H9 (cell line): ENCODE results near the gene FARP1. TPM values are rescaled to one million over a fixed set of nuclear protein-coding genes. Genes with fewer than 3 reads are reported as not detected.
A peak's percentile ranks its signal among the peaks of the same experiment; 100 is the strongest.

Experiments used
- DNase-seq: peaks from one replicate; pipeline ENCODE4 v3.0.0-alpha.2; 2017
- H2AFZ ChIP-seq: one replicate; pipeline ENCODE4 v1.6.1; 2013; ENCODE audit warnings: mild to moderate bottlenecking, low read length, control low read depth, moderate library complexity
- H2AK5ac ChIP-seq: 2 replicates; pipeline ENCODE4 v1.6.1; 2013; ENCODE audit warnings: low read length, control low read depth, mixed read lengths; ENCODE audit not compliant: insufficient read length
- H2BK120ac ChIP-seq: one replicate; pipeline ENCODE4 v1.6.1; 2013; ENCODE audit warnings: low read depth, mild to moderate bottlenecking, low read length, control low read depth, inconsistent platforms; ENCODE audit not compliant: poor library complexity, severe bottlenecking
- H2BK12ac ChIP-seq: 2 replicates; pipeline ENCODE4 v1.6.1; 2013; ENCODE audit warnings: low read length, control low read depth, mixed read lengths, low read depth; ENCODE audit not compliant: insufficient read length
- H2BK15ac ChIP-seq: 2 replicates; pipeline ENCODE4 v1.6.1; 2013; ENCODE audit warnings: low read depth, low read length, control low read depth
- H2BK20ac ChIP-seq: one replicate; pipeline ENCODE4 v1.6.1; 2013; ENCODE audit warnings: low read depth, mild to moderate bottlenecking, low read length, control low read depth, inconsistent platforms; ENCODE audit not compliant: poor library complexity, severe bottlenecking
- H2BK5ac ChIP-seq: 2 replicates; pipeline ENCODE4 v1.6.1; 2013; ENCODE audit warnings: low read length, control low read depth, mixed read lengths; ENCODE audit not compliant: insufficient read length
- H3K14ac ChIP-seq: 2 replicates; pipeline ENCODE4 v1.6.1; 2013; ENCODE audit warnings: low read length, control low read depth; ENCODE audit not compliant: insufficient read depth
- H3K18ac ChIP-seq: 2 replicates; pipeline ENCODE4 v1.6.1; 2013; ENCODE audit warnings: low read depth, mild to moderate bottlenecking, mixed read lengths, low read length, control low read depth; ENCODE audit not compliant: insufficient read length
- H3K23ac ChIP-seq: 2 replicates; pipeline ENCODE4 v1.6.1; 2013; ENCODE audit warnings: low read length, control low read depth, mixed read lengths, low read depth; ENCODE audit not compliant: insufficient read length
- H3K23me2 ChIP-seq: 2 replicates; pipeline ENCODE4 v1.6.1; 2013; ENCODE audit warnings: low read depth, mild to moderate bottlenecking, mixed read lengths, low read length, control low read depth; ENCODE audit not compliant: insufficient read length, poor library complexity, severe bottlenecking
- H3K27ac ChIP-seq: 2 replicates; pipeline ENCODE4 v1.5.1; 2013; ENCODE audit warnings: low read length, control low read depth, mixed read lengths, low read depth; ENCODE audit not compliant: insufficient read length
- H3K27me3 ChIP-seq: 2 replicates; pipeline ENCODE4 v1.6.1; 2013; ENCODE audit warnings: low read length, control low read depth, inconsistent platforms; ENCODE audit not compliant: insufficient read depth
- H3K4ac ChIP-seq: 2 replicates; pipeline ENCODE4 v1.6.1; 2013; ENCODE audit warnings: low read depth, mild to moderate bottlenecking, control low read depth, inconsistent platforms, low read length, moderate library complexity
- H3K4me1 ChIP-seq: 2 replicates; pipeline ENCODE4 v1.6.1; 2013; ENCODE audit warnings: low read length, control low read depth, inconsistent platforms; ENCODE audit not compliant: insufficient read depth
- H3K4me2 ChIP-seq: 2 replicates; pipeline ENCODE4 v1.6.1; 2013; ENCODE audit warnings: low read length, control low read depth, mixed read lengths; ENCODE audit not compliant: insufficient read length, insufficient read depth
- H3K56ac ChIP-seq: 2 replicates; pipeline ENCODE4 v1.6.1; 2013; ENCODE audit warnings: low read depth, mild to moderate bottlenecking, mixed read lengths, low read length, control low read depth; ENCODE audit not compliant: insufficient read length
- H3K79me1 ChIP-seq: 2 replicates; pipeline ENCODE4 v1.6.1; 2013; ENCODE audit warnings: low read depth, mild to moderate bottlenecking, moderate library complexity, low read length, control low read depth, inconsistent platforms; ENCODE audit not compliant: insufficient read depth, poor library complexity, severe bottlenecking
- H3K79me2 ChIP-seq: 2 replicates; pipeline ENCODE4 v1.6.1; 2013; ENCODE audit warnings: low read length, control low read depth, inconsistent platforms; ENCODE audit not compliant: insufficient read depth
- H3K9ac ChIP-seq: 2 replicates; pipeline ENCODE4 v1.6.1; 2013; ENCODE audit warnings: low read length, control low read depth, mixed read lengths; ENCODE audit not compliant: insufficient read length; ENCODE audit errors: extremely low read depth
- H3K9me3 ChIP-seq: one replicate; pipeline ENCODE4 v1.6.1; 2013; ENCODE audit warnings: low read depth, low read length, inconsistent platforms; ENCODE audit not compliant: control insufficient read depth
- H3T11ph ChIP-seq: one replicate; pipeline ENCODE4 v1.6.1; 2013; ENCODE audit warnings: mild to moderate bottlenecking, low read length, control low read depth, inconsistent platforms
- H4K20me1 ChIP-seq: one replicate; pipeline ENCODE4 v1.6.1; 2013; ENCODE audit not compliant: control insufficient read depth, insufficient read length, insufficient read depth
- H4K5ac ChIP-seq: 2 replicates; pipeline ENCODE4 v1.6.1; 2013; ENCODE audit warnings: low read depth, mild to moderate bottlenecking, mixed read lengths, low read length, control low read depth; ENCODE audit not compliant: insufficient read length
- H4K8ac ChIP-seq: replicated peaks from 2 replicates; pipeline ENCODE4 v1.6.1; 2013; ENCODE audit warnings: low read length, control low read depth, mixed read lengths, low read depth; ENCODE audit not compliant: insufficient read length
- H4K91ac ChIP-seq: 2 replicates; pipeline ENCODE4 v1.6.1; 2013; ENCODE audit warnings: low read depth, mild to moderate bottlenecking, moderate library complexity, mixed read lengths, low read length, control low read depth; ENCODE audit not compliant: insufficient read length
- H3K27ac Mint-ChIP-seq, 3 experiments: 2 replicates in 2 of 3; 3 replicates in 1 of 3; pipeline ENCODE4 v1.8.0; 2020 to 2021; ENCODE audit warnings: mixed read lengths in 3 of 3, mild to moderate bottlenecking in 1 of 3, moderate library complexity in 1 of 3
- H3K27me3 Mint-ChIP-seq: 2 replicates; pipeline ENCODE4 v1.8.0; 2021; ENCODE audit warnings: low read depth, mild to moderate bottlenecking, moderate library complexity, mixed read lengths
- H3K36me3 Mint-ChIP-seq, 3 experiments: 2 replicates in 2 of 3; 3 replicates in 1 of 3; pipeline ENCODE4 v1.8.0; 2020 to 2021; ENCODE audit warnings: low read depth in 3 of 3, mixed read lengths in 3 of 3; ENCODE audit not compliant: insufficient read depth in 1 of 3
- H3K4me1 Mint-ChIP-seq, 2 experiments: 2 replicates each; pipeline ENCODE4 v1.8.0; 2020; ENCODE audit warnings: mixed read lengths in 2 of 2
- H3K4me3 Mint-ChIP-seq, 2 experiments: 2 replicates in 1 of 2; 3 replicates in 1 of 2; pipeline ENCODE4 v1.8.0; 2020 to 2021; ENCODE audit warnings: mild to moderate bottlenecking in 2 of 2, mixed read lengths in 2 of 2, moderate library complexity in 1 of 2
- H3K9me3 Mint-ChIP-seq, 2 experiments: 2 replicates in 1 of 2; 3 replicates in 1 of 2; pipeline ENCODE4 v1.8.0; 2020; ENCODE audit warnings: mild to moderate bottlenecking in 2 of 2, mixed read lengths in 2 of 2, moderate library complexity in 1 of 2
- CTCF ChIP-seq: fragments of 200-600 bp; sonication (generic); conservative IDR thresholded peaks from 3 replicates; pipeline ENCODE4 v1.8.0; 2021; ENCODE audit warnings: antibody characterized with exemption, mild to moderate bottlenecking
- WGBS: extraction: QIAGEN DNeasy Blood & Tissue Kit; methylation state at CpG from one replicate; pipeline ENCODE4 v1.1.7; 2013; ENCODE audit warnings: missing lambda C conversion rate, low lambda C conversion rate, mixed read lengths; ENCODE audit not compliant: insufficient read length; ENCODE audit errors: extremely low coverage; 5-methylcytosine and 5-hydroxymethylcytosine counted together
- total RNA-seq: library from RNA; stranded (reverse); gene quantifications from 2 replicates; pipeline ENCODE4 v1.2.1, GENCODE V29; 2021

The FARP1 gene
- total RNA-seq, 1 experiment from 2014 or later = 95.9 TPM

GRCh38 chr13:98219685-98220084 is 76.8 kb downstream of the FARP1 start:
- Mint-ChIP-seq H3K9me3 (no peaks in the 10 kb centered on the region), H3K27ac (peak overlapping the region in 1 of 3 experiments; percentile 85; a peak in 2 of 7 replicates), H3K4me1 (peaks cover 24 to 29% of the 10 kb centered on the region in 2 experiments), H3K27me3 (no peaks in the 10 kb centered on the region), H3K36me3 (peaks cover 3 to 23% (median 6%) of the 10 kb centered on the region in 3 experiments; a peak in 6 of 7 replicates), H3K4me3 (no peak overlapping the region)
- Histone ChIP-seq H2BK12ac (no peak overlapping the region), H3K4me1 (peaks cover 2% of the 10 kb centered on the region; the same call in 1 of the 2 replicates), H2BK5ac (no peak overlapping the region), H3K56ac (no peak overlapping the region), H3K18ac (no peak overlapping the region), H4K5ac (no peak overlapping the region), H2AK5ac (no peak overlapping the region), H2BK120ac (no peak overlapping the region), H2BK20ac (no peak overlapping the region), H2BK15ac (no peak overlapping the region), H4K91ac (no peak overlapping the region), H3K79me2 (no peaks in the 10 kb centered on the region), H3T11ph (no peak overlapping the region), H4K8ac (no peak overlapping the region), H3K23ac (no peak overlapping the region), H3K9ac (no peak overlapping the region), H3K4ac (no peak overlapping the region), H4K20me1 (no peaks in the 10 kb centered on the region), H3K4me2 (no peak overlapping the region), H3K23me2 (no peaks in the 10 kb centered on the region), H2AFZ (no peak overlapping the region), H3K27me3 (no peaks in the 10 kb centered on the region), H3K27ac (no peak overlapping the region), H3K9me3 (no peaks in the 10 kb centered on the region), H3K79me1 (no peaks in the 10 kb centered on the region), H3K14ac (no peak overlapping the region)
- no peak for DNase-seq
- no peak for TF ChIP-seq CTCF
- WGBS = no CpG with 5 or more reads among the region's 6 CpGs
